PC-9 (cell line): Measurements from ENCODE around the gene GNAL. TPM values are rescaled to one million over a fixed set of nuclear protein-coding genes. Genes with fewer than 3 reads are reported as not detected.

Experiments used
- BruUV-seq: library from RNA; stranded (reverse); fragments of 400-500 nt; replicated peaks from 2 replicates; lab custom pipeline; 2021; lab: Mats Ljungman, UMichigan
- CTCF ChIA-PET: fragments of 300-600 bp; sonication (Branson Sonifier 250); formaldehyde crosslinking; loops from one replicate; lab custom pipeline; 2022; ENCODE audit warnings: antibody characterized with exemption; lab: Charles Lee
- POLR2A ChIA-PET: fragments of 300-600 bp; sonication (Branson Sonifier 250); formaldehyde crosslinking; loops from one replicate; lab custom pipeline; 2022; ENCODE audit warnings: antibody characterized with exemption; ENCODE audit not compliant: unreplicated experiment; lab: Charles Lee
- DNase-seq, 2 experiments: peaks; one replicate each; pipeline versions ENCODE4 v3.0.0 to v3.0.0-alpha.2; 2015 to 2022; ENCODE audit warnings: mixed read lengths in 1 of 2
- H2AFZ ChIP-seq: fragments of 200-600 bp; sonication (generic); 2 replicates; pipeline ENCODE4 v1.8.1; 2017; ENCODE audit warnings: antibody characterized with exemption
- H3F3A ChIP-seq: fragments of 200-600 bp; sonication (generic); 2 replicates; pipeline ENCODE4 v1.8.1; 2017; ENCODE audit warnings: antibody characterized with exemption, mild to moderate bottlenecking, low read depth; ENCODE audit not compliant: insufficient read depth
- H3K27ac ChIP-seq: fragments of 200-600 bp; sonication (generic); 2 replicates; pipeline ENCODE4 v1.6.1; 2016; ENCODE audit warnings: mixed run types
- H3K27me3 ChIP-seq: fragments of 200-600 bp; sonication (generic); 2 replicates; pipeline ENCODE4 v1.6.1; 2016; ENCODE audit warnings: low read depth, mixed run types; ENCODE audit not compliant: insufficient read depth
- H3K36me3 ChIP-seq: fragments of 200-600 bp; sonication (generic); 2 replicates; pipeline ENCODE4 v1.6.1; 2016; ENCODE audit warnings: low read depth, mixed run types
- H3K4me1 ChIP-seq: fragments of 200-600 bp; sonication (generic); replicated peaks from 2 replicates; pipeline ENCODE4 v1.6.1; 2016; ENCODE audit warnings: mixed run types; ENCODE audit not compliant: insufficient read depth
- H3K4me2 ChIP-seq: fragments of 200-600 bp; sonication (generic); 2 replicates; pipeline ENCODE4 v1.6.1; 2017; ENCODE audit warnings: mixed run types
- H3K4me3 ChIP-seq: fragments of 200-600 bp; sonication (generic); 2 replicates; pipeline ENCODE4 v1.6.1; 2016; ENCODE audit warnings: mixed run types
- H3K79me2 ChIP-seq: fragments of 200-600 bp; sonication (generic); 2 replicates; pipeline ENCODE4 v1.6.1; 2017; ENCODE audit warnings: low read depth, mixed run types
- H3K9me2 ChIP-seq: fragments of 200-600 bp; sonication (generic); 2 replicates; pipeline ENCODE4 v1.8.1; 2017; ENCODE audit warnings: mild to moderate bottlenecking; ENCODE audit not compliant: insufficient read depth
- H3K9me3 ChIP-seq: fragments of 200-600 bp; sonication (generic); 2 replicates; pipeline ENCODE4 v1.8.1; 2016; ENCODE audit warnings: low read depth; ENCODE audit not compliant: insufficient read depth
- H4K20me1 ChIP-seq: fragments of 200-600 bp; sonication (generic); 2 replicates; pipeline ENCODE4 v1.8.1; 2017; ENCODE audit not compliant: insufficient read depth
- EZH2 ChIP-seq: fragments of 200-600 bp; sonication (generic); IDR thresholded peaks from 2 replicates; pipeline ENCODE4 v1.8.0; 2017; ENCODE audit warnings: antibody characterized with exemption, low read depth
- intact Hi-C: fragments of 100-400 bp; cut with micrococcal nuclease; formaldehyde crosslinking; loops from one replicate; pipeline ENCODE4 v1.10.0; 2022; ENCODE audit not compliant: unreplicated experiment
- total RNA-seq: library from RNA; stranded (reverse); gene quantifications from 2 replicates; pipeline ENCODE4 v1.2.3, GENCODE V29; 2021
- TF ChIP-seq, protein P1 (sequence below): fragments of 200-600 bp; sonication (generic); conservative IDR thresholded peaks from 2 replicates; pipeline ENCODE4 v1.6.1; 2017; ENCODE audit warnings: mixed run types, antibody characterized with exemption, mild to moderate bottlenecking, moderate library complexity

The GNAL gene
- total RNA-seq, 1 experiment from 2014 or later: 3.3 TPM

DNA sequence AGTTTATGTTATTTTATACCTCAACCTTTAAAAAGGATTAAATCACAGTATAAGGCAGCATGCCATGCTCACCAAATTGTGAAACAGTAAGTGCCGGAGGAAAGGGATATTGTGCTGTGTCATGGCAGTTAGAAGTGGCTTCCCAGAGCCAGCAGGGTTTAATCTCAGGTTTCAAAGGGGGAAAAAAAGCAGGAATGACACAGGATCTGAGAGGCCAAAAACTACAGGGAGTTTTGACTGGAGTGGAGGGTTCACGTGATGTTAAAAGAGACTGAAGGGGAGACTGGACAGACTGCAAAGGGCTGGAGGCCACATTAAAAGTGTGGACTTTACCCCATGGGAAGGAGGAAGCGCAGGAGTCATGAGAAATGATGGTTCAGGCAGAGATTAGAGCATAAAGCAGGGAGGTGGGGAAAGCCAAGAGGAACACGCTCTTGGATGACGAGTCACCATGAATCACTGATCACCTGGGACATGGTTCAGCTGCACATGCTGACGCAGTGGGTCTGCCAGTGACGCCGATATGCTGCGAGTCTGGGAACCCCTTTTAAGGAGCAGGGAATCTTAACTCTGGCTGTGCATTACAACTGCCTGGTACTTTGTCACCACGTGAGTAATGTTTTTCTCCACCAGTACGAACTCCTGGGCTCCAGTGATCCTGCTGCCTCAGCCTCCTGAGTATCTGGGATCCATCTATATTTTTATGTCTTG, 168.3 kb downstream of the GNAL start:
- peak; percentile 87 to 97 for DNase-seq
- intact Hi-C loops: loop anchor here (1.0 to 5.0 kb wide), 4 partner anchors 51 to 1945 kb away; partner anchors contain the start of genes MPPE1 and VAPA
- Histone ChIP-seq H3K36me3 (no peaks in the 10 kb centered on the region), H3K4me3 (peak overlapping the region; percentile 43; the same call in 1 of the 2 replicates), H3F3A (peaks cover 60% of the 10 kb centered on the region), H3K9me3 (no peaks in the 10 kb centered on the region), H2AFZ (peak overlapping the region; percentile 10; the same call in 1 of the 2 replicates), H3K79me2 (peaks cover 43% of the 10 kb centered on the region), H3K9me2 (no peaks in the 10 kb centered on the region), H3K27ac (peak overlapping the region; percentile 97), H3K27me3 (no peaks in the 10 kb centered on the region), H3K4me2 (peak overlapping the region; percentile 75), H3K4me1 (peaks cover 62% of the 10 kb centered on the region), H4K20me1 (peaks cover 8% of the 10 kb centered on the region; the same call in 1 of the 2 replicates)
- ChIA-PET CTCF (no interaction called here), POLR2A (no interaction called here)
- TF ChIP-seq, protein P1, sequence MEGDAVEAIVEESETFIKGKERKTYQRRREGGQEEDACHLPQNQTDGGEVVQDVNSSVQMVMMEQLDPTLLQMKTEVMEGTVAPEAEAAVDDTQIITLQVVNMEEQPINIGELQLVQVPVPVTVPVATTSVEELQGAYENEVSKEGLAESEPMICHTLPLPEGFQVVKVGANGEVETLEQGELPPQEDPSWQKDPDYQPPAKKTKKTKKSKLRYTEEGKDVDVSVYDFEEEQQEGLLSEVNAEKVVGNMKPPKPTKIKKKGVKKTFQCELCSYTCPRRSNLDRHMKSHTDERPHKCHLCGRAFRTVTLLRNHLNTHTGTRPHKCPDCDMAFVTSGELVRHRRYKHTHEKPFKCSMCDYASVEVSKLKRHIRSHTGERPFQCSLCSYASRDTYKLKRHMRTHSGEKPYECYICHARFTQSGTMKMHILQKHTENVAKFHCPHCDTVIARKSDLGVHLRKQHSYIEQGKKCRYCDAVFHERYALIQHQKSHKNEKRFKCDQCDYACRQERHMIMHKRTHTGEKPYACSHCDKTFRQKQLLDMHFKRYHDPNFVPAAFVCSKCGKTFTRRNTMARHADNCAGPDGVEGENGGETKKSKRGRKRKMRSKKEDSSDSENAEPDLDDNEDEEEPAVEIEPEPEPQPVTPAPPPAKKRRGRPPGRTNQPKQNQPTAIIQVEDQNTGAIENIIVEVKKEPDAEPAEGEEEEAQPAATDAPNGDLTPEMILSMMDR: no peak
- TF ChIP-seq EZH2: no peak
- no TSS peak for BruUV-seq

GRCh38 chr18:11859282-11859830, 170.3 kb downstream of the GNAL start:
- no peak for TF ChIP-seq EZH2
- TF ChIP-seq, protein P1: no peak
- no TSS peak for BruUV-seq
- Histone ChIP-seq H3K4me1 (peaks cover 44% of the 10 kb centered on the region), H3K4me3 (peak overlapping the region; percentile 20; the same call in 1 of the 2 replicates), H3K9me3 (no peaks in the 10 kb centered on the region), H3K79me2 (peaks cover 23% of the 10 kb centered on the region), H3K9me2 (no peaks in the 10 kb centered on the region), H3F3A (peaks cover 53% of the 10 kb centered on the region), H3K27me3 (no peaks in the 10 kb centered on the region), H2AFZ (no peak overlapping the region), H3K27ac (peak overlapping the region; percentile 97), H3K4me2 (peak overlapping the region; percentile 75), H4K20me1 (no peaks in the 10 kb centered on the region), H3K36me3 (no peaks in the 10 kb centered on the region)
- intact Hi-C loops: loop anchor here (5.0 kb wide), 1 partner anchor 1947 kb away; the partner anchor contains the start of gene VAPA
- POLR2A ChIA-PET: interaction anchor here (0.6 to 0.7 kb wide), 3 partner anchors 12 to 156 kb away, joined by 5 to 11 read pairs (median 7); no protein-coding TSS in a partner anchor
- CTCF ChIA-PET: interaction anchor here (1.1 kb wide), 1 partner anchor 86 kb away, joined by 3 read pairs; no protein-coding TSS in a partner anchor
- DNase-seq: peak; percentile 52 to 72

DNA sequence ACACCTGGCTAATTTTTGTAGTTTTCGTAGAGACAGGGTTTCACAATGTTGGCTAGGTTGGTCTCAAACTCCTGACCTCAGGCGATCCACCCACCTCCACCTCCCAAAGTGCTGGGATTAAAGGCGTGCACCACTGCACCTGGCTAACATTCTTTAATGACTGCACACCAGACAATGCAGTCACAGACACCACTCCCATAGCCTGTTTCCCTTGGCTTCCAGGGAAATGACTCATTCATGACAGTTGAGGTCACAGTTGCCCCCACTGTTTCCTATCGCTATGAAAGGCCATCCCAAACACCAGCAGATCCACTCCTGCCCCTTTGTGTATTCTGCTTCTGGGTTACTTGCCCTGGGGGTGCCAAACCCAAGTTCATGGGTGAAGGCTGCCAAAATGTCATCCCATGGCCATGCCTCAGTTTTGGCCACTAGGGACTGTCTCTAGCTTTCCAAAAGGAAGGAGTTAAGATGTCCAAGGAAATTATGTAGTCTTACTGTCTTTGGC, 170.9 kb downstream of the GNAL start:
- H3K4me3 ChIP-seq: peak overlapping the region; percentile 20; the same call in 1 of the 2 replicates
- intact Hi-C loops: loop anchor here (1.0 to 5.0 kb wide), 6 partner anchors 9 to 1948 kb away; partner anchors contain the start of genes CHMP1B and VAPA
- POLR2A ChIA-PET: interaction anchor here (0.5 to 0.7 kb wide), 3 partner anchors 12 to 1672 kb away, joined by 3 to 11 read pairs (median 7); no protein-coding TSS in a partner anchor

More for the DNA sequence above, 170.9 kb downstream of the GNAL start:
- TF ChIP-seq, protein P1: peak; percentile 57; the same call in 1 of the 2 replicates
- no peak for TF ChIP-seq EZH2
- Histone ChIP-seq H3F3A (peaks cover 47% of the 10 kb centered on the region), H3K36me3 (no peaks in the 10 kb centered on the region), H3K4me1 (peaks cover 44% of the 10 kb centered on the region), H3K79me2 (peaks cover 17% of the 10 kb centered on the region), H2AFZ (no peak overlapping the region), H3K4me2 (peak overlapping the region; percentile 75), H3K27me3 (no peaks in the 10 kb centered on the region), H3K27ac (peak overlapping the region; percentile 97), H3K9me3 (no peaks in the 10 kb centered on the region), H4K20me1 (no peaks in the 10 kb centered on the region), H3K9me2 (no peaks in the 10 kb centered on the region)
- BruUV-seq: no TSS peak
- DNase-seq: peak; percentile 89 to 97
- CTCF ChIA-PET: interaction anchor here (1.1 kb wide), 1 partner anchor 86 kb away, joined by 3 read pairs; no protein-coding TSS in a partner anchor
